ENCODE data around the gene PSMB2. TPM values are rescaled to one million over a fixed set of nuclear protein-coding genes. Genes with fewer than 3 reads are reported as not detected.

PSMB2 gene
- total RNA-seq, 1 donor from 2014 or later: 54.1 TPM

GRCh38 chr1:35556484-35557117 lies 84.7 kb downstream of the PSMB2 start:
- no peak for DNase-seq (ENCODE audit: low spot score)

- no peak for DNase-seq (ENCODE audit: low spot score)
These were observed 85.5 kb downstream of the PSMB2 start for GRCh38 chr1:35555601-35556477.

GRCh38 chr1:35555212-35555584 lies 86.1 kb downstream of the PSMB2 start:
- DNase-seq (ENCODE audit: low spot score): no peak

GRCh38 chr1:35554266-35555211 lies 86.8 kb downstream of the PSMB2 start:
- DNase-seq (ENCODE audit: low spot score): no peak

GRCh38 chr1:35553851-35554250 lies 87.5 kb downstream of the PSMB2 start:
- no peak for DNase-seq (ENCODE audit: low spot score)

Other genes with a start within 250 kb of the PSMB2 start
- 74.6 TPM for gene KIAA0319L, start 84.1 kb downstream of the PSMB2 start, total RNA-seq
- gene NCDN, start 83.7 kb downstream of the PSMB2 start, total RNA-seq: 27.1 TPM
- gene TFAP2E, start 68.2 kb downstream of the PSMB2 start, total RNA-seq: 1.2 TPM
- 5.4 TPM for gene C1orf216, start 77.4 kb upstream of the PSMB2 start, total RNA-seq
- gene CLSPN, start 128.5 kb upstream of the PSMB2 start, total RNA-seq: 1.9 TPM
- gene AGO4, start 166.5 kb upstream of the PSMB2 start, total RNA-seq: 19.5 TPM
- gene AGO1, start 241.7 kb upstream of the PSMB2 start, total RNA-seq: 28.2 TPM